ENCODE measurements around the gene L2HGDH. TPM values are rescaled to one million over a fixed set of nuclear protein-coding genes. Genes with fewer than 3 reads are reported as not detected.

The L2HGDH gene
- total RNA-seq, 1 experiment from 2014 or later: 27.8 TPM

GRCh38 chr14:50334211-50334610 is 22.2 kb upstream of the L2HGDH start:
- Histone ChIP-seq H3K9me2 (replicated peaks; ENCODE audit: low read length) (no peaks in the 10 kb centered on the region), H3K9ac (ENCODE audit: low read length) (no peak overlapping the region), H3K9me3 (ENCODE audit: low read length) (no peaks in the 10 kb centered on the region), H3K4me2 (ENCODE audit: low read length) (no peak overlapping the region), H3K36me3 (ENCODE audit: low read depth, low read length) (no peaks in the 10 kb centered on the region), H2AFZ (ENCODE audit: low read length) (no peak overlapping the region), H3F3A (ENCODE audit: low read length, unreplicated experiment) (no peaks in the 10 kb centered on the region), H3K4me3 (ENCODE audit: low read length) (no peak overlapping the region), H3K27me3 (ENCODE audit: low read length) (no peaks in the 10 kb centered on the region), H3K27ac (ENCODE audit: low read length) (no peak overlapping the region), H3K4me1 (ENCODE audit: insufficient read depth, low read length) (peaks cover 12% of the 10 kb centered on the region), H3K79me2 (ENCODE audit: low read length) (no peaks in the 10 kb centered on the region), H4K20me1 (ENCODE audit: low read length) (no peaks in the 10 kb centered on the region)
- TF ChIP-seq CTCF (conservative IDR thresholded peaks at IDR 0.05; ENCODE audit: low read depth, low read length) (no peak), EZH2 (IDR thresholded peaks at IDR 0.05; ENCODE audit: low read length, unreplicated experiment) (no peak), EZH2phosphoT487 (IDR thresholded peaks at IDR 0.05; ENCODE audit: borderline replicate concordance, low read length) (no peak)
- ChIA-PET CTCF (no interaction called here), POLR2A (ENCODE audit: unreplicated experiment) (interaction anchor here (0.7 kb wide), 1 partner anchor 8 kb away, joined by 6 read pairs; no protein-coding TSS in a partner anchor)
- ATAC-seq (no peak), DNase-seq (no peak)
- no TSS peak for BruUV-seq (replicated peaks)
- intact Hi-C loops (cut with micrococcal nuclease): no loop called here

GRCh38 chr14:50333014-50333509 is 21.0 kb upstream of the L2HGDH start:
- TF ChIP-seq EZH2 (IDR thresholded peaks at IDR 0.05; ENCODE audit: low read length, unreplicated experiment) (no peak), EZH2phosphoT487 (IDR thresholded peaks at IDR 0.05; ENCODE audit: borderline replicate concordance, low read length) (no peak), CTCF (conservative IDR thresholded peaks at IDR 0.05; ENCODE audit: low read depth, low read length) (no peak)
- DNase-seq (peak; percentile 70), ATAC-seq (peak; percentile 53)
- Histone ChIP-seq H3K9me3 (ENCODE audit: low read length) (no peaks in the 10 kb centered on the region), H4K20me1 (ENCODE audit: low read length) (no peaks in the 10 kb centered on the region), H3K27me3 (ENCODE audit: low read length) (no peaks in the 10 kb centered on the region), H3F3A (ENCODE audit: low read length, unreplicated experiment) (no peaks in the 10 kb centered on the region), H3K4me2 (ENCODE audit: low read length) (no peak overlapping the region), H3K79me2 (ENCODE audit: low read length) (no peaks in the 10 kb centered on the region), H3K27ac (ENCODE audit: low read length) (no peak overlapping the region), H3K9ac (ENCODE audit: low read length) (no peak overlapping the region), H2AFZ (ENCODE audit: low read length) (no peak overlapping the region), H3K9me2 (replicated peaks; ENCODE audit: low read length) (no peaks in the 10 kb centered on the region), H3K36me3 (ENCODE audit: low read depth, low read length) (no peaks in the 10 kb centered on the region), H3K4me1 (ENCODE audit: insufficient read depth, low read length) (peaks cover 12% of the 10 kb centered on the region), H3K4me3 (ENCODE audit: low read length) (no peak overlapping the region)
- POLR2A ChIA-PET (ENCODE audit: unreplicated experiment): interaction anchor here (0.7 kb wide), 1 partner anchor 564 kb away, joined by 3 read pairs; no protein-coding TSS in a partner anchor
- intact Hi-C loops (cut with micrococcal nuclease): no loop called here
- no TSS peak for BruUV-seq (replicated peaks)
- CTCF ChIA-PET: no interaction called here

GRCh38 chr14:50331596-50331995 is 19.6 kb upstream of the L2HGDH start:
- Histone ChIP-seq H4K20me1 (ENCODE audit: low read length) (no peaks in the 10 kb centered on the region), H3K27ac (ENCODE audit: low read length) (no peak overlapping the region), H3K36me3 (ENCODE audit: low read depth, low read length) (no peaks in the 10 kb centered on the region), H2AFZ (ENCODE audit: low read length) (no peak overlapping the region), H3K9me2 (replicated peaks; ENCODE audit: low read length) (no peaks in the 10 kb centered on the region), H3K27me3 (ENCODE audit: low read length) (no peaks in the 10 kb centered on the region), H3K4me1 (ENCODE audit: insufficient read depth, low read length) (peaks cover 12% of the 10 kb centered on the region), H3K4me3 (ENCODE audit: low read length) (no peak overlapping the region), H3K79me2 (ENCODE audit: low read length) (no peaks in the 10 kb centered on the region), H3K9me3 (ENCODE audit: low read length) (no peaks in the 10 kb centered on the region), H3K4me2 (ENCODE audit: low read length) (no peak overlapping the region), H3F3A (ENCODE audit: low read length, unreplicated experiment) (no peaks in the 10 kb centered on the region), H3K9ac (ENCODE audit: low read length) (no peak overlapping the region)
- ATAC-seq: no peak
- no TSS peak for BruUV-seq (replicated peaks)
- TF ChIP-seq CTCF (conservative IDR thresholded peaks at IDR 0.05; ENCODE audit: low read depth, low read length): no peak
- POLR2A ChIA-PET (ENCODE audit: unreplicated experiment): no interaction called here
- DNase-seq: no peak
- CTCF ChIA-PET: no interaction called here
- intact Hi-C loops (cut with micrococcal nuclease): no loop called here

Measured in PC-3 (cell line).